Ishikawa (cell line): Measurements from ENCODE around the gene CD14.

Source experiments
- CREB1 ChIP-seq: IDR thresholded peaks from 2 replicates; pipeline ENCODE4 v1.6.1; 2012; ENCODE audit warnings: low read depth
- EGR1 ChIP-seq: IDR thresholded peaks from 2 replicates; pipeline ENCODE4 v1.6.1; 2012
- EP300 ChIP-seq: IDR thresholded peaks from 2 replicates; pipeline ENCODE4 v1.6.1; 2012; ENCODE audit warnings: borderline replicate concordance
- FOXM1 ChIP-seq: IDR thresholded peaks from 2 replicates; pipeline ENCODE4 v1.6.1; 2012; ENCODE audit warnings: low read depth, borderline replicate concordance
- TAF1 ChIP-seq: IDR thresholded peaks from 2 replicates; pipeline ENCODE4 v1.6.1; 2012; ENCODE audit warnings: low read depth, mild to moderate bottlenecking
- TF ChIP-seq, protein P1 (sequence below): IDR thresholded peaks from 2 replicates; pipeline ENCODE4 v1.6.1; 2012; ENCODE audit warnings: low read depth, mild to moderate bottlenecking

DNA sequence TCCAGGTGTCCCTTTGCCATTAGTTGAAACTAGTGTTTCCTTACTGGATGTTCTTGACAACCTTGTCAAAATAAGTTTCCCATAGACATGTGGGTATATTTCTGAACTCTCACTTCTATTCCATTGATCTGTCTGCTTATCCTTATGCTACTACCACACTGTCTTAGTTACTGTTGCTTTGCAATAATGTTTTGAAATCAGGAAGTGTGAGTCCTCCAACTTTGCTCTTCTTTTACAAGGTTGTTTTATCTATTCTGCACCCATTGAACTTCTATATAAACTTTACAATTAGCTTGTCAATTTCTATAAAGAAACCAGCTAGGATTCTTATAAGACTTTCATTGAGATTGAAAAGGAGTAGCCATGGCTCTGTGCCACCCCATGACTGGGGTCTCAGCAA is 24.3 kb downstream of the CD14 start:
- TF ChIP-seq TAF1 (no peak), EP300 (no peak), EGR1 (no peak), FOXM1 (no peak), CREB1 (no peak)
- TF ChIP-seq, protein P1, sequence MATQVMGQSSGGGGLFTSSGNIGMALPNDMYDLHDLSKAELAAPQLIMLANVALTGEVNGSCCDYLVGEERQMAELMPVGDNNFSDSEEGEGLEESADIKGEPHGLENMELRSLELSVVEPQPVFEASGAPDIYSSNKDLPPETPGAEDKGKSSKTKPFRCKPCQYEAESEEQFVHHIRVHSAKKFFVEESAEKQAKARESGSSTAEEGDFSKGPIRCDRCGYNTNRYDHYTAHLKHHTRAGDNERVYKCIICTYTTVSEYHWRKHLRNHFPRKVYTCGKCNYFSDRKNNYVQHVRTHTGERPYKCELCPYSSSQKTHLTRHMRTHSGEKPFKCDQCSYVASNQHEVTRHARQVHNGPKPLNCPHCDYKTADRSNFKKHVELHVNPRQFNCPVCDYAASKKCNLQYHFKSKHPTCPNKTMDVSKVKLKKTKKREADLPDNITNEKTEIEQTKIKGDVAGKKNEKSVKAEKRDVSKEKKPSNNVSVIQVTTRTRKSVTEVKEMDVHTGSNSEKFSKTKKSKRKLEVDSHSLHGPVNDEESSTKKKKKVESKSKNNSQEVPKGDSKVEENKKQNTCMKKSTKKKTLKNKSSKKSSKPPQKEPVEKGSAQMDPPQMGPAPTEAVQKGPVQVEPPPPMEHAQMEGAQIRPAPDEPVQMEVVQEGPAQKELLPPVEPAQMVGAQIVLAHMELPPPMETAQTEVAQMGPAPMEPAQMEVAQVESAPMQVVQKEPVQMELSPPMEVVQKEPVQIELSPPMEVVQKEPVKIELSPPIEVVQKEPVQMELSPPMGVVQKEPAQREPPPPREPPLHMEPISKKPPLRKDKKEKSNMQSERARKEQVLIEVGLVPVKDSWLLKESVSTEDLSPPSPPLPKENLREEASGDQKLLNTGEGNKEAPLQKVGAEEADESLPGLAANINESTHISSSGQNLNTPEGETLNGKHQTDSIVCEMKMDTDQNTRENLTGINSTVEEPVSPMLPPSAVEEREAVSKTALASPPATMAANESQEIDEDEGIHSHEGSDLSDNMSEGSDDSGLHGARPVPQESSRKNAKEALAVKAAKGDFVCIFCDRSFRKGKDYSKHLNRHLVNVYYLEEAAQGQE, result no peak
